ENCODE measurements around the gene DNAH8.

DNAH8 gene

GRCh38 chr6:38943964-38944363 is 228.9 kb downstream of the DNAH8 start:
- H3K14ac ChIP-seq (ENCODE audit: low read length): no peak overlapping the region
- no peak overlapping the region for H2AFZ ChIP-seq (ENCODE audit: insufficient read depth, low read length, poor library complexity)
- no peak overlapping the region for H3K4ac ChIP-seq (ENCODE audit: low read depth, low read length)
- no peak for DNase-seq
- H3K9ac ChIP-seq (ENCODE audit: low read length): no peak overlapping the region
- H3K27ac ChIP-seq (ENCODE audit: low read depth, low read length): no peak overlapping the region
- no peaks in the 10 kb centered on the region for H3K27me3 ChIP-seq (ENCODE audit: insufficient read depth, low read length)
- no peak overlapping the region for H3K4me3 ChIP-seq (ENCODE audit: low read depth, low read length)
- H4K8ac ChIP-seq (ENCODE audit: low read depth, low read length): no peak overlapping the region
- H4K91ac ChIP-seq (ENCODE audit: low read depth, low read length): no peak overlapping the region
- no peak overlapping the region for H4K12ac ChIP-seq (ENCODE audit: low read depth, low read length)
- H3K79me1 ChIP-seq (ENCODE audit: low read length): no peaks in the 10 kb centered on the region
- H3K9me3 ChIP-seq (ENCODE audit: insufficient read depth, low read depth, low read length): no peaks in the 10 kb centered on the region
- WGBS (ENCODE audit: extremely low coverage, insufficient coverage, insufficient read length): no CpG with 5 or more reads among the region's 4 CpGs
- no peaks in the 10 kb centered on the region for H3K4me1 ChIP-seq (ENCODE audit: control insufficient read depth in 1 of 2, insufficient read depth in 2 of 2, low read length in 2 of 2)
- no peak overlapping the region for H2BK12ac ChIP-seq (ENCODE audit: low read length)
- H2AK5ac ChIP-seq (ENCODE audit: low read length): no peak overlapping the region
- H3K4me2 ChIP-seq (ENCODE audit: low read length): no peak overlapping the region
- no peaks in the 10 kb centered on the region for H3K79me2 ChIP-seq (ENCODE audit: control insufficient read depth, insufficient read depth, low read length, poor library complexity)
- H3K18ac ChIP-seq (ENCODE audit: low read length): no peak overlapping the region
- no peak overlapping the region for H2BK5ac ChIP-seq (ENCODE audit: low read depth, low read length, poor library complexity)
- no peak overlapping the region for H3K23ac ChIP-seq (ENCODE audit: low read length)
- no peaks in the 10 kb centered on the region for H3K36me3 ChIP-seq (ENCODE audit: control insufficient read depth in 1 of 2, insufficient read depth in 2 of 2, low read length in 2 of 2)
- no peak overlapping the region for H2BK120ac ChIP-seq (ENCODE audit: insufficient read depth, low read length, poor library complexity)

GRCh38 chr6:38944655-38945279 is 229.7 kb downstream of the DNAH8 start:
- Histone ChIP-seq H3K4me3 (ENCODE audit: low read depth, low read length) (no peak overlapping the region), H2AK5ac (ENCODE audit: low read length) (no peak overlapping the region), H3K4me2 (ENCODE audit: low read length) (no peak overlapping the region), H3K79me1 (ENCODE audit: low read length) (no peaks in the 10 kb centered on the region), H4K12ac (ENCODE audit: low read depth, low read length) (no peak overlapping the region), H3K23ac (ENCODE audit: low read length) (no peak overlapping the region), H3K4me1 (ENCODE audit: control insufficient read depth in 1 of 2, insufficient read depth in 2 of 2, low read length in 2 of 2) (no peaks in the 10 kb centered on the region), H3K36me3 (ENCODE audit: control insufficient read depth in 1 of 2, insufficient read depth in 2 of 2, low read length in 2 of 2) (no peaks in the 10 kb centered on the region), H3K18ac (ENCODE audit: low read length) (no peak overlapping the region), H3K27me3 (ENCODE audit: insufficient read depth, low read length) (no peaks in the 10 kb centered on the region), H2BK5ac (ENCODE audit: low read depth, low read length, poor library complexity) (no peak overlapping the region), H3K9ac (ENCODE audit: low read length) (no peak overlapping the region), H3K9me3 (ENCODE audit: insufficient read depth, low read depth, low read length) (no peaks in the 10 kb centered on the region), H4K91ac (ENCODE audit: low read depth, low read length) (no peak overlapping the region), H3K4ac (ENCODE audit: low read depth, low read length) (no peak overlapping the region), H3K27ac (ENCODE audit: low read depth, low read length) (no peak overlapping the region), H2BK120ac (ENCODE audit: insufficient read depth, low read length, poor library complexity) (no peak overlapping the region), H2BK12ac (ENCODE audit: low read length) (no peak overlapping the region), H2AFZ (ENCODE audit: insufficient read depth, low read length, poor library complexity) (no peak overlapping the region), H3K79me2 (ENCODE audit: control insufficient read depth, insufficient read depth, low read length, poor library complexity) (no peaks in the 10 kb centered on the region), H4K8ac (ENCODE audit: low read depth, low read length) (no peak overlapping the region), H3K14ac (ENCODE audit: low read length) (no peak overlapping the region)
- no peak for DNase-seq
- no CpG with 5 or more reads among the region's 1 CpG for WGBS (ENCODE audit: extremely low coverage, insufficient coverage, insufficient read length)

GRCh38 chr6:38955861-38956260 is 240.8 kb downstream of the DNAH8 start:
- Histone ChIP-seq H3K9me3 (ENCODE audit: insufficient read depth, low read depth, low read length) (peaks cover 2% of the 10 kb centered on the region), H3K18ac (ENCODE audit: low read length) (no peak overlapping the region), H3K14ac (ENCODE audit: low read length) (no peak overlapping the region), H2BK120ac (ENCODE audit: insufficient read depth, low read length, poor library complexity) (no peak overlapping the region), H3K9ac (ENCODE audit: low read length) (no peak overlapping the region), H3K79me2 (ENCODE audit: control insufficient read depth, insufficient read depth, low read length, poor library complexity) (no peaks in the 10 kb centered on the region), H3K27ac (ENCODE audit: low read depth, low read length) (no peak overlapping the region), H3K4me1 (ENCODE audit: control insufficient read depth in 1 of 2, insufficient read depth in 2 of 2, low read length in 2 of 2) (no peaks in the 10 kb centered on the region), H2BK12ac (ENCODE audit: low read length) (no peak overlapping the region), H3K4ac (ENCODE audit: low read depth, low read length) (no peak overlapping the region), H2BK5ac (ENCODE audit: low read depth, low read length, poor library complexity) (no peak overlapping the region), H3K4me3 (ENCODE audit: low read depth, low read length) (no peak overlapping the region), H3K36me3 (ENCODE audit: control insufficient read depth in 1 of 2, insufficient read depth in 2 of 2, low read length in 2 of 2) (no peaks in the 10 kb centered on the region), H3K23ac (ENCODE audit: low read length) (no peak overlapping the region), H3K4me2 (ENCODE audit: low read length) (no peak overlapping the region), H3K79me1 (ENCODE audit: low read length) (no peaks in the 10 kb centered on the region), H3K27me3 (ENCODE audit: insufficient read depth, low read length) (no peaks in the 10 kb centered on the region), H4K12ac (ENCODE audit: low read depth, low read length) (no peak overlapping the region), H2AK5ac (ENCODE audit: low read length) (no peak overlapping the region), H4K91ac (ENCODE audit: low read depth, low read length) (no peak overlapping the region), H2AFZ (ENCODE audit: insufficient read depth, low read length, poor library complexity) (no peak overlapping the region), H4K8ac (ENCODE audit: low read depth, low read length) (no peak overlapping the region)
- DNase-seq: no peak
- no CpG with 5 or more reads among the region's 2 CpGs for WGBS (ENCODE audit: extremely low coverage, insufficient coverage, insufficient read length)

GRCh38 chr6:38957426-38957825 is 242.3 kb downstream of the DNAH8 start:
- Histone ChIP-seq H2AFZ (ENCODE audit: insufficient read depth, low read length, poor library complexity) (no peak overlapping the region), H3K27ac (ENCODE audit: low read depth, low read length) (no peak overlapping the region), H2BK120ac (ENCODE audit: insufficient read depth, low read length, poor library complexity) (no peak overlapping the region), H3K23ac (ENCODE audit: low read length) (no peak overlapping the region), H3K79me2 (ENCODE audit: control insufficient read depth, insufficient read depth, low read length, poor library complexity) (no peaks in the 10 kb centered on the region), H3K14ac (ENCODE audit: low read length) (no peak overlapping the region), H3K9ac (ENCODE audit: low read length) (no peak overlapping the region), H2AK5ac (ENCODE audit: low read length) (no peak overlapping the region), H4K12ac (ENCODE audit: low read depth, low read length) (no peak overlapping the region), H4K91ac (ENCODE audit: low read depth, low read length) (no peak overlapping the region), H3K36me3 (ENCODE audit: control insufficient read depth in 1 of 2, insufficient read depth in 2 of 2, low read length in 2 of 2) (no peaks in the 10 kb centered on the region), H3K79me1 (ENCODE audit: low read length) (no peaks in the 10 kb centered on the region), H2BK12ac (ENCODE audit: low read length) (no peak overlapping the region), H3K4me3 (ENCODE audit: low read depth, low read length) (no peak overlapping the region), H3K9me3 (ENCODE audit: insufficient read depth, low read depth, low read length) (peaks cover 2% of the 10 kb centered on the region), H3K27me3 (ENCODE audit: insufficient read depth, low read length) (no peaks in the 10 kb centered on the region), H2BK5ac (ENCODE audit: low read depth, low read length, poor library complexity) (no peak overlapping the region), H3K4ac (ENCODE audit: low read depth, low read length) (no peak overlapping the region), H4K8ac (ENCODE audit: low read depth, low read length) (no peak overlapping the region), H3K4me2 (ENCODE audit: low read length) (no peak overlapping the region), H3K4me1 (ENCODE audit: control insufficient read depth in 1 of 2, insufficient read depth in 2 of 2, low read length in 2 of 2) (no peaks in the 10 kb centered on the region), H3K18ac (ENCODE audit: low read length) (no peak overlapping the region)
- DNase-seq: no peak

Data from trophoblast cell (in vitro differentiated cells and primary cell).